Fibroblast of the aortic adventitia (primary cell): ENCODE measurements around the gene USP49. TPM values are rescaled to one million over a fixed set of nuclear protein-coding genes. Genes with fewer than 3 reads are reported as not detected.

Source experiments
- DNase-seq: peaks from one replicate; pipeline ENCODE4 v3.0.0-alpha.2; 2010; ENCODE audit warnings: low read depth
- H3K4me3 ChIP-seq: 2 replicates; pipeline ENCODE4 v1.5.1; 2011; ENCODE audit warnings: low read depth, mild to moderate bottlenecking, control low read depth, low read length, moderate library complexity
- CTCF ChIP-seq: IDR thresholded peaks from 2 replicates; pipeline ENCODE4 v1.5.1; 2011; ENCODE audit warnings: mild to moderate bottlenecking, low read length, control low read depth, inconsistent platforms; ENCODE audit not compliant: insufficient read depth
- total RNA-seq: library from RNA; depleted of rRNA; stranded (reverse); fragments of >200 nt; gene quantifications from 2 replicates; pipeline ENCODE4 v1.2.3, GENCODE V29; 2012; ENCODE audit warnings: low replicate concordance

Gene USP49
- total RNA-seq, 1 donor, result 2.7 TPM

- H3K4me3 ChIP-seq, result no peak overlapping the region
- no peak for DNase-seq
- no peak for TF ChIP-seq CTCF
Observed at GRCh38 chr6:41824571-41825569, 70.3 kb downstream of the USP49 start.

GRCh38 chr6:41823178-41823577, 72.0 kb downstream of the USP49 start:
- H3K4me3 ChIP-seq, result no peak overlapping the region
- no peak for DNase-seq
- TF ChIP-seq CTCF, result no peak

- DNase-seq, result no peak
- TF ChIP-seq CTCF, result no peak
- no peak overlapping the region for H3K4me3 ChIP-seq
Observed at GRCh38 chr6:41822021-41822420, 73.2 kb downstream of the USP49 start.

GRCh38 chr6:41821266-41821665, 73.9 kb downstream of the USP49 start:
- no peak for TF ChIP-seq CTCF
- no peak for DNase-seq
- no peak overlapping the region for H3K4me3 ChIP-seq

- no peak overlapping the region for H3K4me3 ChIP-seq
- no peak for DNase-seq
- no peak for TF ChIP-seq CTCF
Observed at GRCh38 chr6:41818271-41819054, 76.7 kb downstream of the USP49 start.

GRCh38 chr6:41815587-41815986, 79.6 kb downstream of the USP49 start:
- TF ChIP-seq CTCF, result no peak
- DNase-seq, result no peak
- H3K4me3 ChIP-seq, result no peak overlapping the region
